GM12878 (cell line): ENCODE measurements around the gene NCAPD3. TPM values are rescaled to one million over a fixed set of nuclear protein-coding genes. Genes with fewer than 3 reads are reported as not detected.
A peak's percentile ranks its signal among the peaks of the same experiment; 100 is the strongest.

Source experiments
- ATAC-seq: fragments of 200-7000 bp; cut with Tn5 transposase; 3 replicates; pipeline ENCODE4 v1.9.1; 2020; ENCODE audit warnings: mild to moderate bottlenecking, moderate library complexity
- BruUV-seq: library from RNA; stranded (reverse); fragments of 400-500 nt; replicated peaks from 2 replicates; lab custom pipeline; 2021; lab: Mats Ljungman, UMichigan
- CTCF ChIA-PET: fragments of 300-600 bp; sonication (Branson Sonifier 250); formaldehyde crosslinking; extraction: SDS; loops from one replicate; lab custom pipeline; 2021; ENCODE audit warnings: inconsistent platforms; lab: Yijun Ruan, JAX
- POLR2A ChIA-PET: fragments of 350-600 bp; formaldehyde crosslinking; extraction: SDS; loops from one replicate; lab custom pipeline; 2021; ENCODE audit warnings: inconsistent platforms; lab: Charles Lee
- RAD21 ChIA-PET: fragments of 300-600 bp; sonication (Branson Sonifier 250); formaldehyde crosslinking; loops from one replicate; lab custom pipeline; 2023; ENCODE audit warnings: antibody characterized with exemption; ENCODE audit not compliant: unreplicated experiment; lab: Charles Lee
- SMC1A ChIA-PET: fragments of 300-600 bp; sonication (Branson Sonifier 250); formaldehyde crosslinking; loops from one replicate; lab custom pipeline; 2023; ENCODE audit not compliant: unreplicated experiment, uncharacterized antibody; lab: Charles Lee
- DNase-seq: peaks from one replicate; pipeline ENCODE4 v3.0.0-alpha.2; 2011; ENCODE audit warnings: low read depth, low spot score
- FAIRE-seq: peaks from 3 replicates; lab custom pipeline; 2011; peaks lifted over from hg19 to GRCh38; lab: Jason Lieb, UNC
- H2AFZ ChIP-seq: 2 replicates; pipeline ENCODE4 v1.6.0; 2011; ENCODE audit warnings: low read depth, low read length, control low read depth; ENCODE audit not compliant: control insufficient read depth
- H3K27ac ChIP-seq: 2 replicates; pipeline ENCODE4 v1.5.1; 2011; ENCODE audit warnings: control low read depth; ENCODE audit not compliant: control insufficient read depth, insufficient read depth
- H3K27me3 ChIP-seq, 2 experiments: replicated peaks in 1 of 2; 2 replicates each; pipeline versions ENCODE4 v1.6.0 to v1.6.1; 2011; ENCODE audit warnings: low read length in 1 of 2; ENCODE audit not compliant: control insufficient read depth in 2 of 2, insufficient read depth in 2 of 2
- H3K36me3 ChIP-seq, 2 experiments: 2 replicates each; pipeline ENCODE4 v1.5.1; 2011; ENCODE audit warnings: low read length in 1 of 2; ENCODE audit not compliant: control insufficient read depth in 2 of 2, insufficient read depth in 2 of 2
- H3K4me1 ChIP-seq: 2 replicates; pipeline ENCODE4 v1.6.1; 2011; ENCODE audit warnings: mild to moderate bottlenecking, low read length, moderate library complexity, mixed read lengths; ENCODE audit not compliant: control insufficient read depth, insufficient read depth
- H3K4me2 ChIP-seq: 2 replicates; pipeline ENCODE4 v1.6.0; 2011; ENCODE audit warnings: control low read depth; ENCODE audit not compliant: control insufficient read depth, insufficient read depth
- H3K4me3 ChIP-seq: fragments of 200-600 bp; sonication (generic); 2 replicates; pipeline ENCODE4 v1.5.1; 2016
- H3K79me2 ChIP-seq: 2 replicates; pipeline ENCODE4 v1.6.0; 2011; ENCODE audit warnings: low read length; ENCODE audit not compliant: control insufficient read depth, insufficient read depth
- H3K9ac ChIP-seq: 2 replicates; pipeline ENCODE4 v1.8.0; 2011; ENCODE audit warnings: low read length, control low read depth, mixed read lengths; ENCODE audit not compliant: control insufficient read depth, insufficient read depth
- H3K9me3 ChIP-seq: replicated peaks from 3 replicates; pipeline ENCODE4 v1.5.1; 2011; ENCODE audit warnings: mild to moderate bottlenecking, low read length; ENCODE audit not compliant: control insufficient read depth, insufficient read depth
- H4K20me1 ChIP-seq: 2 replicates; pipeline ENCODE4 v1.6.0; 2011; ENCODE audit not compliant: control insufficient read depth, insufficient read depth
- BRCA1 ChIP-seq: IDR thresholded peaks from 2 replicates; pipeline ENCODE4 v1.6.1; 2011; ENCODE audit warnings: low read depth, low read length, improper control_type of control experiment
- CREB1 ChIP-seq: IDR thresholded peaks from 2 replicates; pipeline ENCODE4 v1.6.1; 2012; ENCODE audit warnings: low read depth, mild to moderate bottlenecking, inconsistent platforms
- CREM ChIP-seq: IDR thresholded peaks from 2 replicates; pipeline ENCODE4 v1.6.1; 2014; ENCODE audit warnings: antibody characterized with exemption, low read depth
- E4F1 ChIP-seq: fragments of 450-650 bp; IDR thresholded peaks from 2 replicates; pipeline ENCODE4 v1.6.1; 2018; ENCODE audit warnings: borderline replicate concordance, mild to moderate bottlenecking; ENCODE audit not compliant: partially characterized antibody
- HDGF ChIP-seq: fragments of 450-650 bp; IDR thresholded peaks from 2 replicates; pipeline ENCODE4 v1.6.1; 2016; ENCODE audit warnings: antibody characterized with exemption
- IKZF1 ChIP-seq: fragments of 450-650 bp; conservative IDR thresholded peaks from 2 replicates; pipeline ENCODE4 v1.6.1; 2017; ENCODE audit warnings: antibody characterized with exemption, mild to moderate bottlenecking
- KDM1A ChIP-seq: fragments of 200-600 bp; sonication (generic); IDR thresholded peaks from 2 replicates; pipeline ENCODE4 v1.6.1; 2016; ENCODE audit warnings: borderline replicate concordance
- MTA3 ChIP-seq: IDR thresholded peaks from 2 replicates; pipeline ENCODE4 v1.6.1; 2012; ENCODE audit warnings: low read length, inconsistent platforms, borderline replicate concordance
- NFXL1 ChIP-seq: fragments of 450-650 bp; IDR thresholded peaks from 2 replicates; pipeline ENCODE4 v1.6.1; 2017; ENCODE audit warnings: antibody characterized with exemption, mild to moderate bottlenecking, borderline replicate concordance
- PAX8 ChIP-seq: fragments of 450-650 bp; IDR thresholded peaks from 2 replicates; pipeline ENCODE4 v1.6.1; 2017; ENCODE audit warnings: mild to moderate bottlenecking, moderate library complexity
- PKNOX1 ChIP-seq: fragments of 450-650 bp; IDR thresholded peaks from 2 replicates; pipeline ENCODE4 v1.6.1; 2016; ENCODE audit warnings: mild to moderate bottlenecking
- RAD21 ChIP-seq: IDR thresholded peaks from 2 replicates; pipeline ENCODE4 v1.6.1; 2011; ENCODE audit warnings: mild to moderate bottlenecking, low read depth, low read length, moderate library complexity; ENCODE audit not compliant: insufficient read depth
- SPI1 ChIP-seq: IDR thresholded peaks from 2 replicates; pipeline ENCODE4 v1.6.1; 2011; ENCODE audit warnings: low read depth, mild to moderate bottlenecking, low read length, moderate library complexity, borderline replicate concordance; ENCODE audit not compliant: insufficient read depth
- ZBED1 ChIP-seq: IDR thresholded peaks from 2 replicates; pipeline ENCODE4 v1.6.1; 2016; ENCODE audit warnings: borderline replicate concordance
- ZNF592 ChIP-seq: fragments of 450-650 bp; IDR thresholded peaks from 2 replicates; pipeline ENCODE4 v1.6.1; 2017; ENCODE audit warnings: mild to moderate bottlenecking, moderate library complexity
- WGBS: methylation state at CpG from one replicate; pipeline ENCODE4 v1.1.6; 2016; ENCODE audit warnings: low lambda C conversion rate; ENCODE audit not compliant: insufficient replicate concordance, insufficient coverage; ENCODE audit errors: missing lambda C conversion rate; 5-methylcytosine and 5-hydroxymethylcytosine counted together
- in situ Hi-C: fragments of 300-500 bp; cut with MboI; formaldehyde crosslinking; loops from 9 replicates; pipeline ENCODE4 v1.14.3; 2018; ENCODE audit warnings: mixed read lengths
- intact Hi-C: fragments of 100-400 bp; cut with micrococcal nuclease; formaldehyde crosslinking; loops from one replicate; pipeline ENCODE4 v1.14.2; 2022; ENCODE audit not compliant: unreplicated experiment
- polyA plus RNA-seq, 11 experiments: library from polyadenylated mRNA; depleted of rRNA in 4 of 11; unstranded in 6 of 11; stranded (reverse) in 5 of 11; fragments of >200 nt; fragmentation: Nextera tagmentation in 4 of 11; fragmentation: Illumina TruSeq in 1 of 11; extraction: Ambion mirVana in 4 of 11; extraction: Trizol in 1 of 11; gene quantifications; 1 replicate in 1 of 11; 2 replicates in 10 of 11; pipeline versions ENCODE4 v1.2.1 to v1.2.3, GENCODE V29; 2011 to 2016; ENCODE audit warnings: inconsistent platforms in 2 of 11, missing spikeins in 2 of 11, low read depth in 1 of 11
- total RNA-seq, 4 experiments: library from RNA; depleted of rRNA in 3 of 4; stranded (reverse); fragments of >200 nt in 3 of 4; fragmentation: Illumina TruSeq in 1 of 4; extraction: Trizol in 1 of 4; gene quantifications; 2 replicates each; pipeline versions ENCODE4 v1.2.1 to v1.2.3, GENCODE V29; 2013 to 2021

Gene NCAPD3
- total and polyA plus RNA-seq, 10 of the 15 experiments (the other 5 are each of a cell fraction or from before 2014, with no cell fraction given): 14.9 to 58.2 (median 48.2) TPM

GRCh38 chr11:134224710-134225664 lies 1.2 kb upstream of the NCAPD3 start:
- H4K20me1 ChIP-seq: peaks cover 14% of the 10 kb centered on the region; the same call in 1 of the 2 replicates
- SMC1A ChIA-PET: interaction anchor here (0.9 to 1.2 kb wide), 4 partner anchors 13 to 27 kb away, joined by 3 to 4 read pairs (median 4); no protein-coding TSS in a partner anchor
- CTCF ChIA-PET: interaction anchor here (1.1 to 2.5 kb wide), 5 partner anchors 9 to 37 kb away, joined by 3 to 9 read pairs (median 5); no protein-coding TSS in a partner anchor
- BruUV-seq: no TSS peak
- WGBS: 2% methylated on average over 86 of the region's 93 CpGs
- H3K4me3 ChIP-seq: peak overlapping the region; percentile 74
- peak overlapping the region; percentile 60 for H3K9ac ChIP-seq
- intact Hi-C loops: loop anchor here (2.0 kb wide), 1 partner anchor 28 kb away; the partner anchor contains the start of genes ACAD8 and THYN1
- peaks cover 28% of the 10 kb centered on the region for H3K4me1 ChIP-seq
- RAD21 ChIA-PET: interaction anchor here (1.1 to 1.6 kb wide), 3 partner anchors 16 to 51 kb away, joined by 3 read pairs; partner anchors contain the start of gene GLB1L3
- no peak for FAIRE-seq
- H3K9me3 ChIP-seq: no peaks in the 10 kb centered on the region
- peak overlapping the region; percentile 97 for H2AFZ ChIP-seq
- H3K4me2 ChIP-seq: peak overlapping the region; percentile 96
- POLR2A ChIA-PET: interaction anchor here (0.9 to 1.9 kb wide), 4 partner anchors 26 to 30 kb away, joined by 3 to 8 read pairs (median 3); partner anchors contain the start of genes ACAD8 and THYN1
- H3K27me3 ChIP-seq: no peaks in the 10 kb centered on the region
- ATAC-seq: peak; percentile 1; the same call in 2 of the 3 replicates
- in situ Hi-C loops: no loop called here
- no peak for DNase-seq
- H3K27ac ChIP-seq: peak overlapping the region; percentile 18; the same call in 1 of the 2 replicates
- peaks cover 29% of the 10 kb centered on the region for H3K79me2 ChIP-seq
- H3K36me3 ChIP-seq: no peaks in the 10 kb centered on the region; a peak in 2 of 4 replicates
- TF ChIP-seq KDM1A (no peak), NFXL1 (no peak), PKNOX1 (peak; percentile 77), BRCA1 (no peak), ZNF592 (no peak), E4F1 (no peak), SPI1 (no peak), HDGF (no peak), ZBED1 (no peak), IKZF1 (peak; percentile 56), CREB1 (no peak), MTA3 (no peak), CREM (no peak), PAX8 (no peak), RAD21 (no peak)
